K562 (cell line): ENCODE results near the gene HPCAL1. TPM values are rescaled to one million over a fixed set of nuclear protein-coding genes. Genes with fewer than 3 reads are reported as not detected.

Source experiments
- CCNT2 ChIP-seq: IDR thresholded peaks from 2 replicates; pipeline ENCODE4 v1.6.1; 2011; ENCODE audit warnings: borderline replicate concordance, low read depth, mild to moderate bottlenecking, moderate library complexity, mixed read lengths, low read length; ENCODE audit not compliant: insufficient read length; ENCODE audit errors: extremely low read depth
- DMBX1 ChIP-seq: fragments of 250-450 bp; sonication (Bioruptor Pico); IDR thresholded peaks from 2 replicates; pipeline ENCODE4 v1.8.0; 2022; ENCODE audit warnings: inconsistent platforms, mild to moderate bottlenecking, moderate library complexity, borderline replicate concordance
- HDAC1 ChIP-seq, 2 experiments: fragments of 450-650 bp; IDR thresholded peaks; 2 replicates each; pipeline ENCODE4 v1.6.1; 2016 to 2017; ENCODE audit warnings: inconsistent platforms in 1 of 2, mild to moderate bottlenecking in 1 of 2, moderate library complexity in 1 of 2
- HDAC8 ChIP-seq: fragments of 450-650 bp; IDR thresholded peaks from 2 replicates; pipeline ENCODE4 v1.6.1; 2016; ENCODE audit warnings: mild to moderate bottlenecking, missing genetic modification characterization, moderate library complexity, missing compliant biosample characterization
- KDM4B ChIP-seq, 2 experiments: fragments of 450-650 bp in 1 of 2; sonication (generic) in 1 of 2; IDR thresholded peaks; 2 replicates each; pipeline ENCODE4 v1.6.1; 2016 to 2017; ENCODE audit warnings: borderline replicate concordance in 2 of 2, antibody characterized with exemption in 1 of 2, low read depth in 1 of 2, mild to moderate bottlenecking in 1 of 2
- MTA3 ChIP-seq: fragments of 450-650 bp; formaldehyde crosslinking; IDR thresholded peaks from 2 replicates; pipeline ENCODE4 v1.6.1; 2017; ENCODE audit warnings: mild to moderate bottlenecking, borderline replicate concordance
- NCOA2 ChIP-seq, 2 experiments: fragments of 450-650 bp; IDR thresholded peaks; 2 replicates each; pipeline ENCODE4 v1.6.1; 2018; ENCODE audit warnings: mild to moderate bottlenecking in 2 of 2, moderate library complexity in 1 of 2; ENCODE audit not compliant: partially characterized antibody in 2 of 2
- RBM34 ChIP-seq: fragments of 200-400 bp; formaldehyde crosslinking; IDR thresholded peaks from 2 replicates; pipeline ENCODE4 v1.6.1; 2018; ENCODE audit warnings: low read length, borderline replicate concordance; ENCODE audit not compliant: insufficient read depth
- TEAD1 ChIP-seq, 2 experiments: fragments of 450-650 bp in 1 of 2; sonication (generic) in 1 of 2; formaldehyde crosslinking; IDR thresholded peaks; 2 replicates each; pipeline versions ENCODE4 v1.4.0 to v1.8.0; 2020 to 2022; ENCODE audit warnings: mild to moderate bottlenecking in 2 of 2, missing genetic modification reagents in 1 of 2
- ZBTB12 ChIP-seq: fragments of 250-450 bp; sonication (Bioruptor Pico); IDR thresholded peaks from 2 replicates; pipeline ENCODE4 v1.4.0; 2020
- ZNF134 ChIP-seq: fragments of 250-450 bp; sonication (Bioruptor Pico); conservative IDR thresholded peaks from 2 replicates; pipeline ENCODE4 v1.4.0; 2020
- ZNF146 ChIP-seq: IDR thresholded peaks from one replicate; pipeline ENCODE4 v1.6.1; 2018; ENCODE audit warnings: missing compliant biosample characterization; ENCODE audit not compliant: unreplicated experiment
- ZNF224 ChIP-seq: sonication (generic); formaldehyde crosslinking; IDR thresholded peaks from 2 replicates; pipeline ENCODE4 v1.8.0; 2022; ENCODE audit warnings: mild to moderate bottlenecking, missing genetic modification reagents
- polyA plus RNA-seq, 8 experiments: library from polyadenylated mRNA; depleted of rRNA in 4 of 8; stranded (reverse) in 5 of 8; unstranded in 3 of 8; fragments of >200 nt; fragmentation: Nextera tagmentation in 2 of 8; fragmentation: Illumina TruSeq in 1 of 8; extraction: Ambion mirVana in 2 of 8; extraction: Trizol in 1 of 8; gene quantifications; 2 replicates each; pipeline versions ENCODE4 v1.2.1 to v1.2.3, GENCODE V29; 2011 to 2014; ENCODE audit warnings: inconsistent platforms in 1 of 8, missing spikeins in 1 of 8
- total RNA-seq, 7 experiments: library from RNA; depleted of rRNA in 6 of 7; stranded (reverse); fragments of >200 nt in 6 of 7; fragmentation: Illumina TruSeq in 2 of 7; extraction: Trizol in 2 of 7; gene quantifications; 2 replicates each; pipeline versions ENCODE4 v1.2.1 to v1.2.3, GENCODE V29; 2011 to 2021; ENCODE audit warnings: low replicate concordance in 1 of 7

HPCAL1 gene
- total and polyA plus RNA-seq, 9 of the 15 experiments (the other 6 are each of a cell fraction or from before 2014, with no cell fraction given) = 2.7 to 65.5 (median 23.9) TPM

GRCh38 chr2:10369269-10370255 lies 66.9 kb downstream of the HPCAL1 start (continued):
- TF ChIP-seq ZBTB12 (CRISPR knock-in tag) (no peak), TEAD1 (CRISPR knock-in tag; IDR thresholded peaks at IDR 0.05) (peak in 1 of 2 experiments; percentile 74; a peak in 1 of 4 replicates), KDM4B (IDR thresholded peaks at IDR 0.05; ENCODE audit: borderline replicate concordance in 2 of 2, low read depth in 1 of 2) (no peak), CCNT2 (peak; percentile 87), ZNF134 (CRISPR knock-in tag) (no peak), HDAC8 (tag) (no peak), HDAC1 (IDR thresholded peaks at IDR 0.05) (peak in 1 of 2 experiments; percentile 61; a peak in 2 of 4 replicates), RBM34 (no peak), DMBX1 (CRISPR knock-in tag) (no peak), NCOA2 (IDR thresholded peaks at IDR 0.05; ENCODE audit: partially characterized antibody in 2 of 2) (no peak), ZNF224 (CRISPR knock-in tag) (no peak), ZNF146 (CRISPR knock-in tag) (no peak), MTA3 (peak; percentile 64; the same call in 1 of the 2 replicates)
